ENCODE measurements around the gene TBC1D22B. TPM values are rescaled to one million over a fixed set of nuclear protein-coding genes. Genes with fewer than 3 reads are reported as not detected.
A peak's percentile ranks its signal among the peaks of the same experiment; 100 is the strongest.

The TBC1D22B gene
- total and polyA plus RNA-seq, 2 of the 13 experiments (the other 11 are each of a cell fraction or from before 2014, with no cell fraction given), result 9.7 to 12.9 TPM

DNA sequence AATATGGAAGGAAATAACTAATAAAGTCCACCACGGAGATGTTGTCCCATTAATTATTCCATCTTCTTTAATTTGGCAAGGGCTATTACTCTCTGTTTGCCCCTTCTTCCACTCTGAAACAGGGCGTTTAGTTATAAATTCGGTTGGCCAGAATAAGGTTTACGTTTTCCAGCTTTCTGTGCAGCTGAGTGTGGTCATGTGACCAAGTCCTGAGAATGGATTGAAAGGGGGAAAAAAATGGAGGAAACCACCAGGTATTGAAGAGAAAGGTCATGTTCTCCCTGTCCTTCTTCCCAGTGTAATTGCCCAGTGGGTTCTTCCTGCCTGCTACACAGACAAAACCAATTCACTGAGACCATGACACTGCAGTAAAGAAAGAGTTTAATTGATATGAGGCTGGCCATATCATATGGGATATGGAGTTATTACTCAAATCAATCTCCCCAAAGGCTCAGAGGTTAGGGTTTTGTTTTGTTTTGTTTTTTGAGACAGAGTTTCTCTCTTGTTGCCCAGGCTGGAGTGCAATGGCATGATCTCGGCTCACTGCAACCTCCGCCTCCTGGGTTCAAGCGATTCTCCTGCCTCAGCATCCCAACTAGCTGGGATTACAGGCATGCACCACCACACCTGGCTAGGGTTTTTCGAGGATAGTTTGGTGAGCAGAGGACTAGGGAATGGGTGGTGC lies 14.3 kb upstream of the TBC1D22B start (continued):
- no peak for TF ChIP-seq ARID3A (IDR thresholded peaks at IDR 0.05; ENCODE audit: low read depth, low read length)
- no peak for TF ChIP-seq ARHGAP35 (CRISPR knock-in tag; IDR thresholded peaks at IDR 0.05; ENCODE audit: borderline replicate concordance)
- TF ChIP-seq ZSCAN9 (CRISPR knock-in tag; IDR thresholded peaks at IDR 0.05; ENCODE audit: borderline replicate concordance), result 0 out of 2 replicates have a peak, but pooled peaks have one; percentile 6
- no peak for TF ChIP-seq ZEB1 (IDR thresholded peaks at IDR 0.05; ENCODE audit: insufficient replicate concordance, low read depth)
- TF ChIP-seq, protein P1, sequence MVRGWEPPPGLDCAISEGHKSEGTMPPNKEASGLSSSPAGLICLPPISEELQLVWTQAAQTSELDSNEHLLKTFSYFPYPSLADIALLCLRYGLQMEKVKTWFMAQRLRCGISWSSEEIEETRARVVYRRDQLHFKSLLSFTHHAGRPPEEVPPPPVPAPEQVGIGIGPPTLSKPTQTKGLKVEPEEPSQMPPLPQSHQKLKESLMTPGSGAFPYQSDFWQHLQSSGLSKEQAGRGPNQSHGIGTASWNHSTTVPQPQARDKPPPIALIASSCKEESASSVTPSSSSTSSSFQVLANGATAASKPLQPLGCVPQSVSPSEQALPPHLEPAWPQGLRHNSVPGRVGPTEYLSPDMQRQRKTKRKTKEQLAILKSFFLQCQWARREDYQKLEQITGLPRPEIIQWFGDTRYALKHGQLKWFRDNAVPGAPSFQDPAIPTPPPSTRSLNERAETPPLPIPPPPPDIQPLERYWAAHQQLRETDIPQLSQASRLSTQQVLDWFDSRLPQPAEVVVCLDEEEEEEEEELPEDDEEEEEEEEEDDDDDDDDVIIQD (CRISPR knock-in tag; IDR thresholded peaks at IDR 0.05; ENCODE audit: low read depth), result no peak
- TF ChIP-seq ZNF670 (CRISPR knock-in tag; IDR thresholded peaks at IDR 0.05; ENCODE audit: borderline replicate concordance), result no peak
- TF ChIP-seq, protein P2, sequence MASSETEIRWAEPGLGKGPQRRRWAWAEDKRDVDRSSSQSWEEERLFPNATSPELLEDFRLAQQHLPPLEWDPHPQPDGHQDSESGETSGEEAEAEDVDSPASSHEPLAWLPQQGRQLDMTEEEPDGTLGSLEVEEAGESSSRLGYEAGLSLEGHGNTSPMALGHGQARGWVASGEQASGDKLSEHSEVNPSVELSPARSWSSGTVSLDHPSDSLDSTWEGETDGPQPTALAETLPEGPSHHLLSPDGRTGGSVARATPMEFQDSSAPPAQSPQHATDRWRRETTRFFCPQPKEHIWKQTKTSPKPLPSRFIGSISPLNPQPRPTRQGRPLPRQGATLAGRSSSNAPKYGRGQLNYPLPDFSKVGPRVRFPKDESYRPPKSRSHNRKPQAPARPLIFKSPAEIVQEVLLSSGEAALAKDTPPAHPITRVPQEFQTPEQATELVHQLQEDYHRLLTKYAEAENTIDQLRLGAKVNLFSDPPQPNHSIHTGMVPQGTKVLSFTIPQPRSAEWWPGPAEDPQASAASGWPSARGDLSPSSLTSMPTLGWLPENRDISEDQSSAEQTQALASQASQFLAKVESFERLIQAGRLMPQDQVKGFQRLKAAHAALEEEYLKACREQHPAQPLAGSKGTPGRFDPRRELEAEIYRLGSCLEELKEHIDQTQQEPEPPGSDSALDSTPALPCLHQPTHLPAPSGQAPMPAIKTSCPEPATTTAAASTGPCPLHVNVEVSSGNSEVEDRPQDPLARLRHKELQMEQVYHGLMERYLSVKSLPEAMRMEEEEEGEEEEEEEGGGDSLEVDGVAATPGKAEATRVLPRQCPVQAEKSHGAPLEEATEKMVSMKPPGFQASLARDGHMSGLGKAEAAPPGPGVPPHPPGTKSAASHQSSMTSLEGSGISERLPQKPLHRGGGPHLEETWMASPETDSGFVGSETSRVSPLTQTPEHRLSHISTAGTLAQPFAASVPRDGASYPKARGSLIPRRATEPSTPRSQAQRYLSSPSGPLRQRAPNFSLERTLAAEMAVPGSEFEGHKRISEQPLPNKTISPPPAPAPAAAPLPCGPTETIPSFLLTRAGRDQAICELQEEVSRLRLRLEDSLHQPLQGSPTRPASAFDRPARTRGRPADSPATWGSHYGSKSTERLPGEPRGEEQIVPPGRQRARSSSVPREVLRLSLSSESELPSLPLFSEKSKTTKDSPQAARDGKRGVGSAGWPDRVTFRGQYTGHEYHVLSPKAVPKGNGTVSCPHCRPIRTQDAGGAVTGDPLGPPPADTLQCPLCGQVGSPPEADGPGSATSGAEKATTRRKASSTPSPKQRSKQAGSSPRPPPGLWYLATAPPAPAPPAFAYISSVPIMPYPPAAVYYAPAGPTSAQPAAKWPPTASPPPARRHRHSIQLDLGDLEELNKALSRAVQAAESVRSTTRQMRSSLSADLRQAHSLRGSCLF (CRISPR knock-in tag; IDR thresholded peaks at IDR 0.05; ENCODE audit: borderline replicate concordance), result no peak
- no peak for TF ChIP-seq ERF (CRISPR knock-in tag; IDR thresholded peaks at IDR 0.05)
- TF ChIP-seq, protein P3, sequence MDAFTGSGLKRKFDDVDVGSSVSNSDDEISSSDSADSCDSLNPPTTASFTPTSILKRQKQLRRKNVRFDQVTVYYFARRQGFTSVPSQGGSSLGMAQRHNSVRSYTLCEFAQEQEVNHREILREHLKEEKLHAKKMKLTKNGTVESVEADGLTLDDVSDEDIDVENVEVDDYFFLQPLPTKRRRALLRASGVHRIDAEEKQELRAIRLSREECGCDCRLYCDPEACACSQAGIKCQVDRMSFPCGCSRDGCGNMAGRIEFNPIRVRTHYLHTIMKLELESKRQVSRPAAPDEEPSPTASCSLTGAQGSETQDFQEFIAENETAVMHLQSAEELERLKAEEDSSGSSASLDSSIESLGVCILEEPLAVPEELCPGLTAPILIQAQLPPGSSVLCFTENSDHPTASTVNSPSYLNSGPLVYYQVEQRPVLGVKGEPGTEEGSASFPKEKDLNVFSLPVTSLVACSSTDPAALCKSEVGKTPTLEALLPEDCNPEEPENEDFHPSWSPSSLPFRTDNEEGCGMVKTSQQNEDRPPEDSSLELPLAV (CRISPR knock-in tag; conservative IDR thresholded peaks at IDR 0.05; ENCODE audit: low read depth), result no peak
- no peak for TF ChIP-seq TEAD2 (CRISPR knock-in tag; IDR thresholded peaks at IDR 0.05)
- TF ChIP-seq ZNF225 (CRISPR knock-in tag; IDR thresholded peaks at IDR 0.05), result no peak
- TF ChIP-seq SSRP1 (CRISPR knock-in tag; IDR thresholded peaks at IDR 0.05), result no peak
- TF ChIP-seq ESRRA (CRISPR knock-in tag; IDR thresholded peaks at IDR 0.05; ENCODE audit: low read depth), result no peak
- TF ChIP-seq TRIM24 (CRISPR knock-in tag; IDR thresholded peaks at IDR 0.05), result no peak
- TF ChIP-seq TAF1 (CRISPR knock-in tag; IDR thresholded peaks at IDR 0.05), result 0 out of 2 replicates have a peak, but pooled peaks have one; percentile 20
- TF ChIP-seq BRD4 (CRISPR knock-in tag; IDR thresholded peaks at IDR 0.05), result no peak
- TF ChIP-seq RAD51 (IDR thresholded peaks at IDR 0.05; ENCODE audit: borderline replicate concordance), result peak; percentile 47; the same call in 1 of the 2 replicates
- TF ChIP-seq ZNF292 (CRISPR knock-in tag; IDR thresholded peaks at IDR 0.05; ENCODE audit: borderline replicate concordance, low read depth), result peak; percentile 11; the same call in 1 of the 2 replicates
- TF ChIP-seq GTF2F1 (IDR thresholded peaks at IDR 0.05; ENCODE audit: low read length), result no peak
- no peak for TF ChIP-seq ZNF703 (CRISPR knock-in tag; IDR thresholded peaks at IDR 0.05; ENCODE audit: borderline replicate concordance)

All from HepG2 (cell line).